WI38 (cell line): ENCODE results near the gene SUN2.

ENCODE experiments used
- H3K4me3 ChIP-seq: 2 replicates; pipeline ENCODE4 v1.5.1; 2011; ENCODE audit warnings: low read depth, mild to moderate bottlenecking, control low read depth, low read length
- CTCF ChIP-seq: IDR thresholded peaks from 2 replicates; pipeline ENCODE4 v1.5.1; 2012; ENCODE audit warnings: low read depth, mild to moderate bottlenecking, control low read depth, low read length

The SUN2 gene

GRCh38 chr22:38751422-38752346 lies 4.1 kb downstream of the SUN2 start:
- no peak for TF ChIP-seq CTCF
- H3K4me3 ChIP-seq, result no peak overlapping the region

- no peak overlapping the region for H3K4me3 ChIP-seq
- no peak for TF ChIP-seq CTCF
Observed at GRCh38 chr22:38751066-38751421, 4.8 kb downstream of the SUN2 start.

- no peak overlapping the region for H3K4me3 ChIP-seq
- no peak for TF ChIP-seq CTCF
Observed at GRCh38 chr22:38750638-38751037, 5.2 kb downstream of the SUN2 start.

DNA sequence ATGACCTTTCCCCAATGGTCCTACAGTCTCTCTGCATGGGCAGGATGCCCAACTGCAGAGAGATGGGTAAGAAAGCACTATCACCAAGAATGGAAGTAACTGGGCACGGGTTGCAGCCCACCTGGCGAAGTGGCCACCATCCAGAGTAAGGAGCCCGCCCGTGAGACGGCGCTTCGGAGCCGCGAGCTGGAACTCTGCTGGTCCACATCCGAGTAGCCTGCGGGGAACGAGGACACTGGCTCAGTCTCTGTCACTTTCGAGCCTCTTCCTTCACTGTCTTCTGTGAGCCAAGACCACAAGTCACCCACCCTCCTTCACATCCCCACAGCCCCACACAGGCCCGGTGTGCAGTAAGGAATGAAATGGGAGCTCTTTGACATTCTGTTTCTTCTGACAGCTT lies 5.7 kb downstream of the SUN2 start:
- TF ChIP-seq CTCF, result no peak
- no peak overlapping the region for H3K4me3 ChIP-seq

- no peak overlapping the region for H3K4me3 ChIP-seq
- no peak for TF ChIP-seq CTCF
Observed at GRCh38 chr22:38748487-38749136, 7.2 kb downstream of the SUN2 start.

- H3K4me3 ChIP-seq, result no peak overlapping the region
- no peak for TF ChIP-seq CTCF
Observed at GRCh38 chr22:38745676-38746460, 9.9 kb downstream of the SUN2 start.
